HG03378 (cell line): ENCODE results near the gene EIF2D.
"Not testable (repeated sequence)": the region's sequence is repeated elsewhere in the genome, so short reads cannot be mapped to it uniquely, and the experiment has no call there.

Experiments
- ATAC-seq: cut with Tn5 transposase; IDR thresholded peaks from one replicate; pipeline ENCODE4 v1.9.1; 2021; ENCODE audit warnings: mild to moderate bottlenecking, moderate library complexity; ENCODE audit not compliant: unreplicated experiment

EIF2D gene

GRCh38 chr1:206635080-206635977, 23.1 kb upstream of the EIF2D start, which contains the start of gene DYRK3:
Gene DYRK3, plus strand, starts transcription at chr1:206635536. Its CDS starts 168 bp downstream, at chr1:206635704.
- ATAC-seq = peak; percentile 70

- ATAC-seq = peak; percentile 35
These were observed 22.3 kb upstream of the EIF2D start for GRCh38 chr1:206634365-206635079.

- ATAC-seq = no peak
These were observed 21.4 kb upstream of the EIF2D start for GRCh38 chr1:206633708-206634121.

GRCh38 chr1:206631085-206631509, 18.8 kb upstream of the EIF2D start:
- ATAC-seq = no peak

GRCh38 chr1:206628916-206629315, 16.7 kb upstream of the EIF2D start:
- no peak for ATAC-seq

GRCh38 chr1:206626396-206626795, 14.1 kb upstream of the EIF2D start:
- ATAC-seq = not testable (repeated sequence)

- peak; percentile 34 for ATAC-seq
These were observed 2.9 kb downstream of the EIF2D start for GRCh38 chr1:206609229-206609991.

- ATAC-seq = no peak
These were observed 4.1 kb downstream of the EIF2D start for GRCh38 chr1:206608108-206608698.

- ATAC-seq = no peak
These were observed 5.4 kb downstream of the EIF2D start for GRCh38 chr1:206606867-206607266.

- ATAC-seq = no peak
These were observed 7.4 kb downstream of the EIF2D start for GRCh38 chr1:206604861-206605260.

GRCh38 chr1:206600527-206600926, 11.7 kb downstream of the EIF2D start:
- no peak for ATAC-seq

GRCh38 chr1:206596319-206596666, 16.0 kb downstream of the EIF2D start:
- ATAC-seq = no peak

- ATAC-seq = no peak
These were observed 16.5 kb downstream of the EIF2D start for GRCh38 chr1:206595581-206596318.

- ATAC-seq = no peak
These were observed 18.8 kb downstream of the EIF2D start for GRCh38 chr1:206593351-206593925.

- ATAC-seq = no peak
These were observed 20.6 kb downstream of the EIF2D start for GRCh38 chr1:206591696-206592095.

- no peak for ATAC-seq
These were observed 21.0 kb downstream of the EIF2D start for GRCh38 chr1:206591226-206591625.

GRCh38 chr1:206590025-206590758, 22.1 kb downstream of the EIF2D start:
- ATAC-seq = peak; percentile 72

- ATAC-seq = no peak
These were observed 23.1 kb downstream of the EIF2D start for GRCh38 chr1:206589206-206589605.

GRCh38 chr1:206588492-206588891, 23.8 kb downstream of the EIF2D start:
- no peak for ATAC-seq
